Measurements from ENCODE around the gene NOP14.
"Not testable (repeated sequence)": the region's sequence is repeated elsewhere in the genome, so short reads cannot be mapped to it uniquely, and the experiment has no call there.

NOP14 gene

DNA sequence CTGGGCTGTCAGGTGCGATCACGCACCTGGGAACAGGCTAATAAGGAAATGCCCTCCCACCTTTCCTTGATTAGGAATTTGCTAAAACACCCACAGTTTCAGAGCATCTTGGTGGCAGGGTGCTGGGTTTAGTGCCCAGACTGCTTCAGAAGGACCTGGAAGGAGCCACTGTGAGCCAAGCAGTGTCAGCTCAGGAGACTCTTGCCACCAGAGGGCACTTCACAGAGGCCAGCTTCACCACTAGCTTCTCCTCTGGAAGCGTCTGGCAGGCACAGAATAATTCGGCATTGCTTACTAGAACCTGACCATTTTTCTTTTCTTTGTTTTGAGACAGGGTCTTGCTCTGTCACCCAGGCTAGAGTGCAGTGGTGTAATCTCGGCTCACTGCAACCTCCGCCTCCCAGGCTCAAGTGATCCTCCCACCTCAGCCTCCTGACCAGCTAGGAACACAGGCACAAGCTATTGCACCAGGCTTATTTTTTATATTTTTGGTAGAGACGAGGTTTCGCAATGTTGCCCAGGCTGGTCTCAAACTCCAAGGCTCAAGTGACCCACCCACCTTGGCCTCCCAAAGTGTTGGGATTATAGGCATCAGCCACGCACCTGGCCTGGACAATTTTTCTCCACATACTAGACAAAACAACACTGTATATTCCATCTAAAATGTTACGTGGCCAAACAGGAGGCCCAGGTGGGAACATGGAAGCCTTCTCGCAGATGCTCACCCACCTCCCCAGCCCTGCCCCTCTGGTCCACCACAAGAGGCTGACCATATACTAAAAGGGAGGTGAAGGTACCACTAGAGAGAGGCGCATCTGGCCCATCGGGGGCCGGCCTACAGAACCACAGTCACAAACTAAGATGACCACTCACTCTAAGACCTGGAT is 14.1 kb downstream of the NOP14 start:
- TF ChIP-seq, protein P1, sequence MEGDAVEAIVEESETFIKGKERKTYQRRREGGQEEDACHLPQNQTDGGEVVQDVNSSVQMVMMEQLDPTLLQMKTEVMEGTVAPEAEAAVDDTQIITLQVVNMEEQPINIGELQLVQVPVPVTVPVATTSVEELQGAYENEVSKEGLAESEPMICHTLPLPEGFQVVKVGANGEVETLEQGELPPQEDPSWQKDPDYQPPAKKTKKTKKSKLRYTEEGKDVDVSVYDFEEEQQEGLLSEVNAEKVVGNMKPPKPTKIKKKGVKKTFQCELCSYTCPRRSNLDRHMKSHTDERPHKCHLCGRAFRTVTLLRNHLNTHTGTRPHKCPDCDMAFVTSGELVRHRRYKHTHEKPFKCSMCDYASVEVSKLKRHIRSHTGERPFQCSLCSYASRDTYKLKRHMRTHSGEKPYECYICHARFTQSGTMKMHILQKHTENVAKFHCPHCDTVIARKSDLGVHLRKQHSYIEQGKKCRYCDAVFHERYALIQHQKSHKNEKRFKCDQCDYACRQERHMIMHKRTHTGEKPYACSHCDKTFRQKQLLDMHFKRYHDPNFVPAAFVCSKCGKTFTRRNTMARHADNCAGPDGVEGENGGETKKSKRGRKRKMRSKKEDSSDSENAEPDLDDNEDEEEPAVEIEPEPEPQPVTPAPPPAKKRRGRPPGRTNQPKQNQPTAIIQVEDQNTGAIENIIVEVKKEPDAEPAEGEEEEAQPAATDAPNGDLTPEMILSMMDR (conservative IDR thresholded peaks at IDR 0.05): peak; percentile 86

DNA sequence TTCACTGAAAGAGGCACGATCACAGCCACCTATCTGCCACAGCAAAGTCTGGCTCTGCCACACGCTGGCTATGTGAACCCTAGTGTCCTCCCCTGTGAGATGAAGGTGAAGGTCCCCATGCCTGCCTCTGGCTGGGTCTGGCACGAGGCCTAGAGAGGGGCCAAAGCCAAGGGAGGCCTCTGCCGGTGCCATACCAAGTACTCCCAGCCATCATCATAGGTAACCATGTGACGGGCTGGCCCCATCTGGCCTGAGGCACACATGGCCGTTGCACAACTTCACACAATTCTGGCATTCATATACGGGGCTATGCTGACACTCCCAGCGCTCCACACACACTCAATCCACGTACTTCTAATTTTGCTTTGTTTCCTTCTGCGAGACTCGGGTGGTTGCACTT is 15.3 kb downstream of the NOP14 start:
- TF ChIP-seq, protein P1 (conservative IDR thresholded peaks at IDR 0.05): no peak
- H3K27ac ChIP-seq: no peak overlapping the region

More for the DNA sequence above, 14.1 kb downstream of the NOP14 start:
- H3K27ac ChIP-seq: no peak overlapping the region

DNA sequence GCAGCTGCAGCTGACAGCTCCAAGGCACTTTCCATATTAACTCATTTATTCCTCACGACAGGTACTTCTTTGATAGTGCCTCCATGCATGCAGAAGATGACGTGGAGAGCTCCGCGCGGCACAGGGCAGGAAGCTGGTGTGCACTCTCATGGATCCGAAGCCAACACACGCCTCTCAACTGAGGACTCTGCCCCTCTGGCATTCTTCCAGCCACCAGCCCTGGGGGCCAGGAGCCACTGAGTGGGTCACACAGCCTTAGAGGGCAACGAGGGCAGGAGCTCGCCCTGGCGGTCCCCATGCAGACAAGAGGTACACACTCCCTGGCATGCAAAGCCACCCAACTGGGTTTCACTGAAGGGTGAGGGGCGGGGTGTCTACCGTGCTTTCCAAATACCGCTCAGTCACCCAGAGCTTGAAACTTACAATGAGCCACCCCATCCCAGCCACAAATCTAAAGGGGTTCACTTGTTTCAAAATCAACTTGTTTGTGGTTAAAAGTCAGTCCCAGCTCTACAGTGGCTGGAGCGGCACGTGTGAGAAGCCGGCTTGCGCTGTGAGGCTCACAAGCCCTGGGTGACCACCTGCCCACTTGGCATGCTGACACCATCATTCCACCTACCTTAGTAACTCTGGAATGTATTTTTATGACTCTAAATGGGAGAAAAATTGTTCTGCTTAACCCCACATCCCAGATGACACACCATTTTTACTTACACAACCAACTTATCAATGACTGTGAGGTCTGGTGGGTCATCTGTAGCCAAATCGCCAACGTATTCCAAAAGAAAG is 16.2 kb downstream of the NOP14 start:
- TF ChIP-seq, protein P1 (conservative IDR thresholded peaks at IDR 0.05): no peak
- no peak overlapping the region for H3K27ac ChIP-seq

DNA sequence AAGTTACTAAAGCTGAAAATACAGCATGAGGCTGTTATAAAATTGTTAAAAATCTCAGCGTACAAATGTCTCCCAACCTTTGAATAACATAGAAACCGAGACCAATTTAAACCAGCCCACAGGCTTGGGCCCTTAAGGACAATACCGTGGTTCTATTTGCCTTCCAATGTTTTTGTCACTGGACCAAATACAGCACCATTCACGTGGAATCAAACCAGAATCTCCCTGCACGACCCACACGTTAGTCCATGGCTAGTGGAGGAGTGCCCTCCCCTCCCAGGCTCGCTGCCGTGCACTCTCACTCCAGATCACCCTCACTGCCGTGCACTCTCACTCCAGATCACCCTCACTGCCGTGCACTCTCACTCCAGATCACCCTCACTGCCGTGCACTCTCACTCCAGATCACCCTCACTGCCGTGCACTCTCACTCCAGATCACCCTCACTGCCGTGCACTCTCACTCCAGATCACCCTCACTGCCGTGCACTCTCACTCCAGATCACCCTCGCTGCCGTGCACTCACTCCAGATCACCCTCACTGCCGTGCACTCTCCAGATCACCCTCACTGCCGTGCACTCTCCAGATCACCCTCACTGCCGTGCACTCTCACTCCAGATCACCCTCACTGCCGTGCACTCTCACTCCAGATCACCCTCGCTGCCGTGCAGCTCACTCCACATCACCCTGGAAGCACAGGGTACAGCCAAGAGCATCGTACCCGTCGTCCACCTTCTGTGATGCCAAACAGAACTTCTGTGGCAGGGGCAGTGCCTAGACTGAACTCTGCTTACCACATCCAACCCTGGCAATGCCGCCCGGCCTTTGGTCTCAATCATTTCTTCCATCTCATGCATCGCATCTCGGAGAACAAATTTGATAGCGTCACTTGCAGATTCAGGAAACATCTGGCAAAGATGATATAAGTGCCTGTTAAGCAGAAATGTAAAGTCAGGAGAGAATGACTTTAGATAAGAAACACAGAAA is 17.3 kb downstream of the NOP14 start:
- H3K27ac ChIP-seq: not testable (repeated sequence)

DNA sequence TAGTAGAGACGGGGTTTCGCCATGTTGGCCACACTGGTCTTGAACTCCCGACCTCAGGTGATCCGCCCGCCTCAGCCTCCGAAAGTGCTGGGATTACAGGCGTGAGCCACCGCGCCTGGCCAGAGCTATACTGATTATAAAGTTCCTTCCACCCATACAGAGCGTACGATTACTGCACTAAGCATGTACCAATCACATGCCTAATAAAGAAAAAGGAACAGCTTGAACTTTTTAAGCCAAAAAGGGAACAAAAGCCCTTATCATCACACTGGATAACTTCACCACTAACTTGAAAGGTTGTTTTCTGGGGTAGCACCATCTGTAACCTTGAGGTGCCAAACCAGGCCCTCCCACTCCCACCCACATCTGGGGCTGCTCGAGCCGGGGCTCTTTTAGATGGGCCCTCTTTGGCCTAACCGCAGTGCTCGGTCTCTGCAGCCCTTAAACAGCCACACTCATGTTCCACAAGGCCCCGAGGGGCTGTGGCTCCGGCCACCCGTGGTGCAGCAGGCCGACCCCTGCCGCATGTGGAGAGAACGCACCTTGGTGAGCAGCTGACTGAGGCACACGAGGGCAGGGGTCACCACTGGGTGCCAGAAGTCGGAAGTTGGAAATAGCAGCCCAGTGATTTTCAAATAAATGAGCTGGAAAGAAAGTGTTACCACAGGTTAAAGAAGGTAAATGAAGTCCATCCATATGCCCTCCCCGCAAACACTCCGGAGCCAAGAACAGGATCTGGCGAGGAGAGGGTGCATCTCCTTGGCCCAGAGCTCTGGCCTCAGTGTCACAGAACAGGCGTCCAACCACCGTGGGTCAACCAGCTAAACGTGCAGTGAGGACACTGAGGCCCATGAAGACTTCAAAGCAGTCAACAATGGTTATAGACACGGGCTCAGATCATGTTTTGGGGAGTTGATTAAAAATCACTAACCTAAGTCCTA is 18.4 kb downstream of the NOP14 start:
- TF ChIP-seq, protein P1 (conservative IDR thresholded peaks at IDR 0.05): no peak

DNA sequence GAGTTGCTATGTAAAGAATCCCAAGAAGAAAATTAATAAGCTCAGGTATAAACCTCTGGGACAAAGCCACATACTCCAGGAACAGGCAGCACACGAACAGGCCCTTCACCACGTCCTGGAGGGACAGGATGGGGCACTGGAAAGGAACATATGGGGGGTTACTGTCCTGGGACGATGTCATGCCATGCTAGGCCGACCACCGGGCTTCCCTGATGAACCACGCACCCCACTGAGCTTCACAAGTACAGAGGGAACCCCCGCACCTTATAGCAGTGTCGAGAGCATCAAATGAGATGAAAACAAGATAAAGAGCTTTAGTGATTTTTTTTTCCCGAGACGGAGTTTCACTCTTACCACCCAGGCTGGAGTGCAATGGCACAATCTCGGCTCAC is 19.1 kb downstream of the NOP14 start:
- H3K27ac ChIP-seq: no peak overlapping the region
- TF ChIP-seq, protein P1 (conservative IDR thresholded peaks at IDR 0.05): no peak

More for the DNA sequence above, 18.4 kb downstream of the NOP14 start:
- no peak overlapping the region for H3K27ac ChIP-seq
